Gastroesophageal sphincter (tissue), 4 donors: ENCODE data around the gene MIGA1. TPM values are rescaled to one million over a fixed set of nuclear protein-coding genes. Genes with fewer than 3 reads are reported as not detected.
"Not testable (repeated sequence)": the region's sequence is repeated elsewhere in the genome, so short reads cannot be mapped to it uniquely, and the experiment has no call there.

Source experiments
- ATAC-seq: fragments of 150-250 bp; one replicate; pipeline ENCODE4 v1.9.1; 2016; ENCODE audit warnings: mild to moderate bottlenecking, moderate library complexity
- H3K27ac ChIP-seq, 4 donors: fragments of 200-600 bp; sonication (generic) in 3 of 4; 1 replicate in 3 of 4; 2 replicates in 1 of 4; pipeline ENCODE4 v1.5.1; 2016 to 2019
- H3K27me3 ChIP-seq: fragments of 200-600 bp; sonication (generic); one replicate; pipeline ENCODE4 v1.5.1; 2019
- H3K36me3 ChIP-seq, 2 donors: fragments of 200-600 bp; sonication (generic); one replicate each; pipeline ENCODE4 v1.5.1; 2019; ENCODE audit warnings: control low read depth in 1 of 2
- H3K4me1 ChIP-seq, 3 donors: fragments of 200-600 bp; sonication (generic); 1 replicate in 2 of 3; 2 replicates in 1 of 3; pipeline ENCODE4 v1.5.1; 2016 to 2019; ENCODE audit warnings: control low read depth in 2 of 3
- H3K4me3 ChIP-seq, 2 donors: fragments of 200-600 bp; sonication (generic); one replicate each; pipeline ENCODE4 v1.5.1; 2019; ENCODE audit warnings: mild to moderate bottlenecking in 1 of 2, moderate library complexity in 1 of 2
- H3K9me3 ChIP-seq, 3 donors: fragments of 200-600 bp; sonication (generic); one replicate each; pipeline ENCODE4 v1.5.1; 2017 to 2019; ENCODE audit warnings: control low read depth in 2 of 3
- CTCF ChIP-seq, 4 experiments: fragments of 200-600 bp in 2 of 4; fragments of 450-650 bp in 2 of 4; sonication (generic) in 1 of 4; IDR thresholded peaks; one replicate each; pipeline ENCODE4 v1.5.1; 2017 to 2019; ENCODE audit warnings: antibody characterized with exemption in 4 of 4, mild to moderate bottlenecking in 2 of 4, moderate library complexity in 2 of 4
- EP300 ChIP-seq: sonication (generic); formaldehyde crosslinking; IDR thresholded peaks from one replicate; pipeline ENCODE4 v1.6.1; 2017; ENCODE audit warnings: antibody characterized with exemption, mild to moderate bottlenecking
- POLR2A ChIP-seq, 2 donors: fragments of 450-650 bp; IDR thresholded peaks; one replicate each; pipeline ENCODE4 v1.6.1; 2017; ENCODE audit warnings: antibody characterized with exemption in 2 of 2, mild to moderate bottlenecking in 2 of 2, moderate library complexity in 1 of 2
- POLR2AphosphoS5 ChIP-seq: sonication (generic); formaldehyde crosslinking; IDR thresholded peaks from one replicate; pipeline ENCODE4 v1.6.1; 2017; ENCODE audit warnings: antibody characterized with exemption
- WGBS, 2 donors: methylation state at CpG; one replicate each; pipeline ENCODE4 v1.1.5; 2018; ENCODE audit warnings: low coverage in 1 of 2; 5-methylcytosine and 5-hydroxymethylcytosine counted together
- total RNA-seq, 4 donors: library from RNA; depleted of rRNA; stranded (reverse); fragments of >200 nt; gene quantifications; one replicate each; pipeline ENCODE4 v1.1.0, GENCODE V29; 2016

MIGA1 gene
- total RNA-seq, 4 donors from 2014 or later = 13.8 to 22.3 (median 20.6) TPM

GRCh38 chr1:77776007-77776700 lies 3.3 kb upstream of the MIGA1 start:
- WGBS, 2 donors = 58 to 59% methylated on average over 4 to 7 of the region's 7 CpGs
- no peak overlapping the region for H3K4me3 ChIP-seq
- no peak overlapping the region for H3K27ac ChIP-seq
- ATAC-seq = no peak
- H3K9me3 ChIP-seq = no peaks in the 10 kb centered on the region
- no peaks in the 10 kb centered on the region for H3K27me3 ChIP-seq
- TF ChIP-seq EP300 (no peak), POLR2A (IDR thresholded peaks at IDR 0.05) (no peak), CTCF (IDR thresholded peaks at IDR 0.05) (no peak), POLR2AphosphoS5 (no peak)
- H3K36me3 ChIP-seq = no peaks in the 10 kb centered on the region
- peaks cover 0 to 21% (median 3%) of the 10 kb centered on the region in 3 donors for H3K4me1 ChIP-seq

GRCh38 chr1:77781683-77782082 lies 2.2 kb downstream of the MIGA1 start:
- peaks cover 0 to 40% (median 3%) of the 10 kb centered on the region in 3 donors for H3K4me1 ChIP-seq
- H3K27ac ChIP-seq = no peak overlapping the region

GRCh38 chr1:77783141-77783540 lies 3.7 kb downstream of the MIGA1 start:
- H3K4me3 ChIP-seq = no peak overlapping the region
- 86 to 88% methylated on average over 2 of the region's 2 CpGs for WGBS, 2 donors
- no peak for ATAC-seq
- H3K27ac ChIP-seq = no peak overlapping the region
- H3K27me3 ChIP-seq = no peaks in the 10 kb centered on the region
- TF ChIP-seq EP300 = no peak
- TF ChIP-seq POLR2AphosphoS5 = no peak
- no peak for TF ChIP-seq POLR2A (IDR thresholded peaks at IDR 0.05)
- TF ChIP-seq CTCF (IDR thresholded peaks at IDR 0.05) = no peak
- peaks cover 0 to 8% (median 0%) of the 10 kb centered on the region in 3 donors for H3K9me3 ChIP-seq
- H3K36me3 ChIP-seq = peaks cover 0 to 48% of the 10 kb centered on the region in 2 donors
- peaks cover 0 to 40% (median 3%) of the 10 kb centered on the region in 3 donors for H3K4me1 ChIP-seq

More at GRCh38 chr1:77781683-77782082, 2.2 kb downstream of the MIGA1 start:
- no peaks in the 10 kb centered on the region for H3K27me3 ChIP-seq
- no peak for ATAC-seq
- peaks cover 0 to 33% of the 10 kb centered on the region in 2 donors for H3K36me3 ChIP-seq
- TF ChIP-seq CTCF (IDR thresholded peaks at IDR 0.05) (no peak), POLR2AphosphoS5 (no peak), EP300 (no peak), POLR2A (IDR thresholded peaks at IDR 0.05) (no peak)
- WGBS, 2 donors = 77 to 85% methylated on average over 1 of the region's 1 CpG
- H3K9me3 ChIP-seq = peaks cover 0 to 8% (median 0%) of the 10 kb centered on the region in 3 donors
- no peak overlapping the region for H3K4me3 ChIP-seq

- H3K4me3 ChIP-seq, H3K27ac ChIP-seq, H3K27me3 ChIP-seq, H3K9me3 ChIP-seq, ATAC-seq: not testable (repeated sequence)
- peaks cover 0 to 18% (median 0%) of the 10 kb centered on the region in 3 donors for H3K4me1 ChIP-seq
- WGBS, 2 donors = 83 to 92% methylated on average over 1 of the region's 2 CpGs
- peaks cover 0 to 77% of the 10 kb centered on the region in 2 donors for H3K36me3 ChIP-seq
Observed at GRCh38 chr1:77786093-77786741, 6.8 kb downstream of the MIGA1 start.

GRCh38 chr1:77794550-77794949 lies 15.1 kb downstream of the MIGA1 start:
- Histone ChIP-seq H3K4me3 (no peak overlapping the region), H3K27ac (no peak overlapping the region), H3K36me3 (peaks cover 0 to 27% of the 10 kb centered on the region in 2 donors), H3K4me1 (peaks cover 0 to 7% (median 0%) of the 10 kb centered on the region in 3 donors), H3K27me3 (no peaks in the 10 kb centered on the region), H3K9me3 (no peaks in the 10 kb centered on the region)
- TF ChIP-seq EP300 (no peak), POLR2AphosphoS5 (no peak), CTCF (IDR thresholded peaks at IDR 0.05) (no peak), POLR2A (IDR thresholded peaks at IDR 0.05) (no peak)
- WGBS, 2 donors = 92 to 100% methylated on average over 2 of the region's 3 CpGs
- ATAC-seq = no peak
